ENCODE results near the gene CKAP5. TPM values are rescaled to one million over a fixed set of nuclear protein-coding genes. Genes with fewer than 3 reads are reported as not detected.

The CKAP5 gene
- total and polyA plus RNA-seq, 2 experiments from 2014 or later: 67.9 to 120 TPM

DNA sequence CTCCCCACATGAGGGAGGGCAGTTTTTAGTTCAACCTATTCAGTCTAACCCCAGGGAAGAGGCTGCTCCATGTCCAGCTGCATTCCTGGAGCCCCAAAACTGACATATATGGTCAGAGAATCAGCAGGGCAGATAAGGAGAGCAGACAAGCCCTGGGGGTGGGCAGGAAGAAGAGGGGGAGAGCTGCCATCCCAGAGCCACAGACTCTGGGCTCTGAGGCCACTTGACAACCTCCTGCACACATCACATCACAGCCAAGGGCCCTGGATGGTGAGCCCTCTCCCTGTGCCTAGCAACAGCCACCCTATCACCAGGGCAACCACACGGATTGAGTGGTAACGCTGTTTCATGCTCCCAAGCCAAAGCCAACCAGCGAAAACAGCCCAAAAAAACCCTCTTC lies 148.8 kb downstream of the CKAP5 start (continued):
- TF ChIP-seq, protein P1, sequence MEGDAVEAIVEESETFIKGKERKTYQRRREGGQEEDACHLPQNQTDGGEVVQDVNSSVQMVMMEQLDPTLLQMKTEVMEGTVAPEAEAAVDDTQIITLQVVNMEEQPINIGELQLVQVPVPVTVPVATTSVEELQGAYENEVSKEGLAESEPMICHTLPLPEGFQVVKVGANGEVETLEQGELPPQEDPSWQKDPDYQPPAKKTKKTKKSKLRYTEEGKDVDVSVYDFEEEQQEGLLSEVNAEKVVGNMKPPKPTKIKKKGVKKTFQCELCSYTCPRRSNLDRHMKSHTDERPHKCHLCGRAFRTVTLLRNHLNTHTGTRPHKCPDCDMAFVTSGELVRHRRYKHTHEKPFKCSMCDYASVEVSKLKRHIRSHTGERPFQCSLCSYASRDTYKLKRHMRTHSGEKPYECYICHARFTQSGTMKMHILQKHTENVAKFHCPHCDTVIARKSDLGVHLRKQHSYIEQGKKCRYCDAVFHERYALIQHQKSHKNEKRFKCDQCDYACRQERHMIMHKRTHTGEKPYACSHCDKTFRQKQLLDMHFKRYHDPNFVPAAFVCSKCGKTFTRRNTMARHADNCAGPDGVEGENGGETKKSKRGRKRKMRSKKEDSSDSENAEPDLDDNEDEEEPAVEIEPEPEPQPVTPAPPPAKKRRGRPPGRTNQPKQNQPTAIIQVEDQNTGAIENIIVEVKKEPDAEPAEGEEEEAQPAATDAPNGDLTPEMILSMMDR (conservative IDR thresholded peaks at IDR 0.05; ENCODE audit: low read depth in 2 of 2): no peak
- TF ChIP-seq EZH2 (IDR thresholded peaks at IDR 0.05; ENCODE audit: low read depth, unreplicated experiment) (no peak), NANOG (IDR thresholded peaks at IDR 0.05; ENCODE audit: borderline replicate concordance) (no peak)

DNA sequence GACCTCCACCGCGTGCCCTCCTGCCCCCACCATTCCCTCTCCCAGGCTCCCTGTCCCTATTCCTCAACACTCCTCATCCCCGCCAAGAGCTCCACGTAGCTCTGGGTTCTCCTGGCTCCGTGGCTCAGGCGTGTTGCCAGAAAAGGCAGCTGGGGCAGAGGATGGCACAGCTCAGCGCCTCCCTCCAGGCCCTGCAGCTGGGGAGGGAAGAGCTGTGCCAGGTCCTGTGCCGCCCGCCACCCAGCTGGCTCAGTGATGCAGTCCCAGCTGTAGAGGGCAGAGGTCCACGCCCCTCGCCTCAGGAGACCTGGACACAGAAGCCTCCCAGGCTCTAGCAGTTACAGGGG lies 149.9 kb downstream of the CKAP5 start:
- H3K36me3 ChIP-seq (ENCODE audit: insufficient read depth): no peaks in the 10 kb centered on the region
- DNase-seq (ENCODE audit: low spot score): no peak
- peaks cover 5% of the 10 kb centered on the region; the same call in 1 of the 3 replicates for H3K36me3 Mint-ChIP-seq (ENCODE audit: low read depth)
- TF ChIP-seq EZH2phosphoT487 (IDR thresholded peaks at IDR 0.05; ENCODE audit: unreplicated experiment): no peak
- TF ChIP-seq CREB1 (CRISPR knock-in tag; IDR thresholded peaks at IDR 0.05; ENCODE audit: low read depth): no peak
- TF ChIP-seq, protein P2, sequence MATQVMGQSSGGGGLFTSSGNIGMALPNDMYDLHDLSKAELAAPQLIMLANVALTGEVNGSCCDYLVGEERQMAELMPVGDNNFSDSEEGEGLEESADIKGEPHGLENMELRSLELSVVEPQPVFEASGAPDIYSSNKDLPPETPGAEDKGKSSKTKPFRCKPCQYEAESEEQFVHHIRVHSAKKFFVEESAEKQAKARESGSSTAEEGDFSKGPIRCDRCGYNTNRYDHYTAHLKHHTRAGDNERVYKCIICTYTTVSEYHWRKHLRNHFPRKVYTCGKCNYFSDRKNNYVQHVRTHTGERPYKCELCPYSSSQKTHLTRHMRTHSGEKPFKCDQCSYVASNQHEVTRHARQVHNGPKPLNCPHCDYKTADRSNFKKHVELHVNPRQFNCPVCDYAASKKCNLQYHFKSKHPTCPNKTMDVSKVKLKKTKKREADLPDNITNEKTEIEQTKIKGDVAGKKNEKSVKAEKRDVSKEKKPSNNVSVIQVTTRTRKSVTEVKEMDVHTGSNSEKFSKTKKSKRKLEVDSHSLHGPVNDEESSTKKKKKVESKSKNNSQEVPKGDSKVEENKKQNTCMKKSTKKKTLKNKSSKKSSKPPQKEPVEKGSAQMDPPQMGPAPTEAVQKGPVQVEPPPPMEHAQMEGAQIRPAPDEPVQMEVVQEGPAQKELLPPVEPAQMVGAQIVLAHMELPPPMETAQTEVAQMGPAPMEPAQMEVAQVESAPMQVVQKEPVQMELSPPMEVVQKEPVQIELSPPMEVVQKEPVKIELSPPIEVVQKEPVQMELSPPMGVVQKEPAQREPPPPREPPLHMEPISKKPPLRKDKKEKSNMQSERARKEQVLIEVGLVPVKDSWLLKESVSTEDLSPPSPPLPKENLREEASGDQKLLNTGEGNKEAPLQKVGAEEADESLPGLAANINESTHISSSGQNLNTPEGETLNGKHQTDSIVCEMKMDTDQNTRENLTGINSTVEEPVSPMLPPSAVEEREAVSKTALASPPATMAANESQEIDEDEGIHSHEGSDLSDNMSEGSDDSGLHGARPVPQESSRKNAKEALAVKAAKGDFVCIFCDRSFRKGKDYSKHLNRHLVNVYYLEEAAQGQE (IDR thresholded peaks at IDR 0.05; ENCODE audit: unreplicated experiment): no peak
- TF ChIP-seq NANOG (IDR thresholded peaks at IDR 0.05; ENCODE audit: borderline replicate concordance): no peak
- TF ChIP-seq, protein P3, sequence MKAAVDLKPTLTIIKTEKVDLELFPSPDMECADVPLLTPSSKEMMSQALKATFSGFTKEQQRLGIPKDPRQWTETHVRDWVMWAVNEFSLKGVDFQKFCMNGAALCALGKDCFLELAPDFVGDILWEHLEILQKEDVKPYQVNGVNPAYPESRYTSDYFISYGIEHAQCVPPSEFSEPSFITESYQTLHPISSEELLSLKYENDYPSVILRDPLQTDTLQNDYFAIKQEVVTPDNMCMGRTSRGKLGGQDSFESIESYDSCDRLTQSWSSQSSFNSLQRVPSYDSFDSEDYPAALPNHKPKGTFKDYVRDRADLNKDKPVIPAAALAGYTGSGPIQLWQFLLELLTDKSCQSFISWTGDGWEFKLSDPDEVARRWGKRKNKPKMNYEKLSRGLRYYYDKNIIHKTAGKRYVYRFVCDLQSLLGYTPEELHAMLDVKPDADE (IDR thresholded peaks at IDR 0.05): no peak
- TF ChIP-seq, protein P4, sequence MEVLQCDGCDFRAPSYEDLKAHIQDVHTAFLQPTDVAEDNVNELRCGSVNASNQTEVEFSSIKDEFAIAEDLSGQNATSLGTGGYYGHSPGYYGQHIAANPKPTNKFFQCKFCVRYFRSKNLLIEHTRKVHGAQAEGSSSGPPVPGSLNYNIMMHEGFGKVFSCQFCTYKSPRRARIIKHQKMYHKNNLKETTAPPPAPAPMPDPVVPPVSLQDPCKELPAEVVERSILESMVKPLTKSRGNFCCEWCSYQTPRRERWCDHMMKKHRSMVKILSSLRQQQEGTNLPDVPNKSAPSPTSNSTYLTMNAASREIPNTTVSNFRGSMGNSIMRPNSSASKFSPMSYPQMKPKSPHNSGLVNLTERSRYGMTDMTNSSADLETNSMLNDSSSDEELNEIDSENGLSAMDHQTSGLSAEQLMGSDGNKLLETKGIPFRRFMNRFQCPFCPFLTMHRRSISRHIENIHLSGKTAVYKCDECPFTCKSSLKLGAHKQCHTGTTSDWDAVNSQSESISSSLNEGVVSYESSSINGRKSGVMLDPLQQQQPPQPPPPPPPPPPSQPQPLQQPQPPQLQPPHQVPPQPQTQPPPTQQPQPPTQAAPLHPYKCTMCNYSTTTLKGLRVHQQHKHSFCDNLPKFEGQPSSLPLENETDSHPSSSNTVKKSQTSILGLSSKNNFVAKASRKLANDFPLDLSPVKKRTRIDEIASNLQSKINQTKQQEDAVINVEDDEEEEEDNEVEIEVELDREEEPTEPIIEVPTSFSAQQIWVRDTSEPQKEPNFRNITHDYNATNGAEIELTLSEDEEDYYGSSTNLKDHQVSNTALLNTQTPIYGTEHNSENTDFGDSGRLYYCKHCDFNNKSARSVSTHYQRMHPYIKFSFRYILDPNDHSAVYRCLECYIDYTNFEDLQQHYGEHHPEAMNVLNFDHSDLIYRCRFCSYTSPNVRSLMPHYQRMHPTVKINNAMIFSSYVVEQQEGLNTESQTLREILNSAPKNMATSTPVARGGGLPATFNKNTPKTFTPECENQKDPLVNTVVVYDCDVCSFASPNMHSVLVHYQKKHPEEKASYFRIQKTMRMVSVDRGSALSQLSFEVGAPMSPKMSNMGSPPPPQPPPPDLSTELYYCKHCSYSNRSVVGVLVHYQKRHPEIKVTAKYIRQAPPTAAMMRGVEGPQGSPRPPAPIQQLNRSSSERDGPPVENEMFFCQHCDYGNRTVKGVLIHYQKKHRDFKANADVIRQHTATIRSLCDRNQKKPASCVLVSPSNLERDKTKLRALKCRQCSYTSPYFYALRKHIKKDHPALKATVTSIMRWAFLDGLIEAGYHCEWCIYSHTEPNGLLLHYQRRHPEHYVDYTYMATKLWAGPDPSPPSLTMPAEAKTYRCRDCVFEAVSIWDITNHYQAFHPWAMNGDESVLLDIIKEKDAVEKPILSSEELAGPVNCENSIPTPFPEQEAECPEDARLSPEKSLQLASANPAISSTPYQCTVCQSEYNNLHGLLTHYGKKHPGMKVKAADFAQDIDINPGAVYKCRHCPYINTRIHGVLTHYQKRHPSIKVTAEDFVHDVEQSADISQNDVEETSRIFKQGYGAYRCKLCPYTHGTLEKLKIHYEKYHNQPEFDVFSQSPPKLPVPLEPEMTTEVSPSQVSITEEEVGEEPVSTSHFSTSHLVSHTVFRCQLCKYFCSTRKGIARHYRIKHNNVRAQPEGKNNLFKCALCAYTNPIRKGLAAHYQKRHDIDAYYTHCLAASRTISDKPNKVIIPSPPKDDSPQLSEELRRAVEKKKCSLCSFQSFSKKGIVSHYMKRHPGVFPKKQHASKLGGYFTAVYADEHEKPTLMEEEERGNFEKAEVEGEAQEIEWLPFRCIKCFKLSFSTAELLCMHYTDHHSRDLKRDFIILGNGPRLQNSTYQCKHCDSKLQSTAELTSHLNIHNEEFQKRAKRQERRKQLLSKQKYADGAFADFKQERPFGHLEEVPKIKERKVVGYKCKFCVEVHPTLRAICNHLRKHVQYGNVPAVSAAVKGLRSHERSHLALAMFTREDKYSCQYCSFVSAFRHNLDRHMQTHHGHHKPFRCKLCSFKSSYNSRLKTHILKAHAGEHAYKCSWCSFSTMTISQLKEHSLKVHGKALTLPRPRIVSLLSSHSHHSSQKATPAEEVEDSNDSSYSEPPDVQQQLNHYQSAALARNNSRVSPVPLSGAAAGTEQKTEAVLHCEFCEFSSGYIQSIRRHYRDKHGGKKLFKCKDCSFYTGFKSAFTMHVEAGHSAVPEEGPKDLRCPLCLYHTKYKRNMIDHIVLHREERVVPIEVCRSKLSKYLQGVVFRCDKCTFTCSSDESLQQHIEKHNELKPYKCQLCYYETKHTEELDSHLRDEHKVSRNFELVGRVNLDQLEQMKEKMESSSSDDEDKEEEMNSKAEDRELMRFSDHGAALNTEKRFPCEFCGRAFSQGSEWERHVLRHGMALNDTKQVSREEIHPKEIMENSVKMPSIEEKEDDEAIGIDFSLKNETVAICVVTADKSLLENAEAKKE (CRISPR knock-in tag; IDR thresholded peaks at IDR 0.05): no peak
- TF ChIP-seq ZNF331 (CRISPR knock-in tag; IDR thresholded peaks at IDR 0.05; ENCODE audit: low read depth): no peak
- TF ChIP-seq POLR2AphosphoS5 (IDR thresholded peaks at IDR 0.05; ENCODE audit: low read depth): no peak
- no peak for TF ChIP-seq ZNF114 (CRISPR knock-in tag; IDR thresholded peaks at IDR 0.05)

More for the DNA sequence above, 149.9 kb downstream of the CKAP5 start:
- Histone ChIP-seq H4K20me1 (replicated peaks; ENCODE audit: insufficient read depth) (no peaks in the 10 kb centered on the region), H3F3A (replicated peaks; ENCODE audit: low read depth) (no peaks in the 10 kb centered on the region), H3K4me1 (ENCODE audit: insufficient read depth) (0 out of 2 replicates have a peak, but pooled peaks cover 4% of the 10 kb centered on the region), H3K27me3 (ENCODE audit: insufficient read depth) (no peaks in the 10 kb centered on the region), H3K27ac (ENCODE audit: low read depth) (no peak overlapping the region), H2AFZ (no peak overlapping the region), H3K9me2 (ENCODE audit: insufficient read depth) (no peaks in the 10 kb centered on the region), H3K4me2 (no peak overlapping the region), H3K79me2 (replicated peaks; ENCODE audit: insufficient read depth) (peaks cover 14% of the 10 kb centered on the region), H3K4me3 (no peak overlapping the region)
- Mint-ChIP-seq H3K27me3 (ENCODE audit: insufficient read depth, low read depth, poor library complexity) (peaks cover 12% of the 10 kb centered on the region), H3K9me3 (no peaks in the 10 kb centered on the region), H3K4me1 (peaks cover 14% of the 10 kb centered on the region; the same call in 2 of the 3 replicates), H3K27ac (no peak overlapping the region), H3K4me3 (no peak overlapping the region)
- ATAC-seq: no peak

All from GM23338 (cell line).